ENCODE results near the gene VTA1.
"Not testable (repeated sequence)": the region's sequence is repeated elsewhere in the genome, so short reads cannot be mapped to it uniquely, and the experiment has no call there.

The VTA1 gene

GRCh38 chr6:142146828-142147662 is at the start of gene VTA1, which contains the start of gene NMBR:
VTA1 (plus strand) TSS chr6:142147263; CDS start chr6:142147288, 25 bp downstream.
NMBR (minus strand) TSS chr6:142147122; CDS start chr6:142088658, 58,464 bp downstream.
- peak; percentile 92 for DNase-seq

GRCh38 chr6:142104820-142105219 is 42.2 kb upstream of the VTA1 start:
- not testable (repeated sequence) for DNase-seq

- not testable (repeated sequence) for DNase-seq
These were observed 36.2 kb upstream of the VTA1 start for GRCh38 chr6:142110820-142111219.

DNA sequence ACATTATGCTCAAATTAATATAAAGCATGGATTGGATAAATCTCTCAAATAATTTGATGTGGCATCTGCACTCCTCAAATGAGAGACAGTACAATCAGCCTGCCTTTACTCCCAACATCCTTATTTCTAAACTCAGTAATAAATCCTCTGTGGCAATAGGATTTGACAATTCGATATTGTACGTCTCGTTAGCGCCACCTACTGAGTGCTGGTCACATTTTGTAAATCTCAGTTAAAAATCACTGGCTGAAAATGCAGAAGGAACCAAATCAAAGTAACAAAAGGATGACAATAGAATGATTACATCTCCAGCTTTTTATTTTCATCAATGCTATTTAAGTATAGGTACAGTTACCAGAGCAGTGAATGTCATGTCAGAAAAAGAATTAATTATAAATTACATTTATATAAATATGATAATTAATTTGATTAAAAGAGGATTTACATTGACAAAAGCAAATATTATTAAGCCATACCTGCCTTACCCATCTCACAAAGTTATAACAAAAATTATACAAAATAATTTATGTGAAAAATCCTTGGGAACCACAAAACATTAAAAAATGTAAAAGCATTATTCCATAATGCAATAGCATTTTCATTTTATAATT is 34.5 kb upstream of the VTA1 start:
- DNase-seq: peak; percentile 66

DNA sequence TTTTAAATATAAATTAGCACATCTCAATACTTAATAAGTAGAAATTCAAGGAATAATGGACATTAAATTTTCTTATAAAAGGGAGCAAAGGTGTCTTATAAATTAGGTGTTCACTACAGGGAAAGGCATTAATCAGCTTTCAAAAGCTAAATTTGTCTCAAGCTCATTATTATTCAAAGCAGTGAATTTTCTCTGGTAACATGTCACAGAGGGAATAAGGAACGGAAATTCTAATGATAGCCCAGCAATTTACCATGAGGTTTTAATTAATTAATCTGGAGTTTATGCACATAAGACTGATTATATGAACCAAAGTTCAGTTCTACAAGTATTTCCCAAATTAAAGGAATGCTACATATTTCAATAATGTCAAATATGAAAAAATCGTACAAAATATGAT is 29.7 kb upstream of the VTA1 start:
- DNase-seq: no peak

- DNase-seq: no peak
These were observed 28.7 kb upstream of the VTA1 start for GRCh38 chr6:142118328-142118727.

DNA sequence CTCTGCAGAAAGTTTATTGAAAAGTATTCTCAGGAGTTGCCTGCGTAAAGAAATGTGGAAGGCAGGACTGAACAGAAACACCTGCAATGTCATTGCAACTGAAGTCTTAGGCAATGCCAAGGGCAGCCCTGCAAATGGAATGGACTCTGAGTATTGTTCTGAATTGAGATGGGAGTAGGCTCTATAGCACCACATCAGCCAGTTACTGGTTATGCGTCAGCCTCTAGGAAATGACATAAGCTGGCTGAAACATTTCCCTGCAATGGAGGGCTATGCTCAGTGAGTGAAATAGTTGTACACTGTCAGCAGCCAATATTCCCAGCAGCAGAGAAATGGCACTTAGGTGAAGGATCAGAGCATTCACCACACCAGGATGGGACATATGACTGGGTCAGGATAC is 28.1 kb upstream of the VTA1 start:
- DNase-seq: no peak

GRCh38 chr6:142121342-142121741 is 25.7 kb upstream of the VTA1 start:
- no peak for DNase-seq

GRCh38 chr6:142130814-142131213 is 16.2 kb upstream of the VTA1 start:
- DNase-seq: no peak

DNA sequence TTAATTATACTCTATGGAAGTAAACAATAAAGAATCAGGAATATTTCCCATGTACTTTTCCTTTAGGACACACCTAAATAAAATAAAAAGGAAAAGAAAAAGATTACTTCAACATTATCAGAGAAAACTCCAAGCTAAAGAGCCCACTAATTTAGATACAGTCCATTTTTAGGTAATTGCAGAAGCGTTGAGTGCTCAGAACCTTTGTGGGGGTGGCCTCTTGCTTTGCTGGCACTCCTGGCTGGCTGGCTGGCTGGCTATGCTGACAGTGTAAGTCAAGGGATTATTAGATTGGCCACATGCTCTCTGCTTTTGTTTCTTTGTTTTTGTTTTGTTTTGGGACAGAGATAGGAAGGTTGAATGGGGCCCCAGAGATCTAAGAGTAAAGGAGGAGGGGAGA is 14.4 kb upstream of the VTA1 start, which contains the start of gene GJE1:
GJE1 (plus strand) TSS at position 301 of the 400 bp plus-strand sequence. CDS start 234 bp downstream, outside the sequence.
- DNase-seq: no peak

DNA sequence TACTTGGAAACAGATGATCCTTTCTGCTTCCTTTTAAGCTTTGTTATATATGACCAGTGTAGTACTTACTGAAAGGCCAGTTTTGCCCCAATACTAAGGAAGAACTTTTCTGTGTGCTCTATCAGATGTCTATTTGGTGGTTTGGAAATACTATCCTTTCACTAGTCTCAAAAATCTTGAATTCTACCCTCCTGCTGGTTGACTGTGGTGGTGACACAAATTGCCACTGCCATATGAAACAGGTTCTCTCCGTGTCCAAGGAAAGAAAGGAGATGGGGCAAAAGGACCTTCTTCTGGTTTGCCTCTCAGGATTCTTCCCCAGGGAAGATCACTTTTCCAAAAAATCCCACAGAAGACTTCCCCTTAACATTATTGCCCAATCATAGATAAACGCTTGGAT is 8.2 kb upstream of the VTA1 start:
- DNase-seq: no peak

- DNase-seq: not testable (repeated sequence)
These were observed 5.5 kb upstream of the VTA1 start for GRCh38 chr6:142141531-142141930.

- DNase-seq: no peak
These were observed 5.7 kb downstream of the VTA1 start for GRCh38 chr6:142152746-142153145.

DNA sequence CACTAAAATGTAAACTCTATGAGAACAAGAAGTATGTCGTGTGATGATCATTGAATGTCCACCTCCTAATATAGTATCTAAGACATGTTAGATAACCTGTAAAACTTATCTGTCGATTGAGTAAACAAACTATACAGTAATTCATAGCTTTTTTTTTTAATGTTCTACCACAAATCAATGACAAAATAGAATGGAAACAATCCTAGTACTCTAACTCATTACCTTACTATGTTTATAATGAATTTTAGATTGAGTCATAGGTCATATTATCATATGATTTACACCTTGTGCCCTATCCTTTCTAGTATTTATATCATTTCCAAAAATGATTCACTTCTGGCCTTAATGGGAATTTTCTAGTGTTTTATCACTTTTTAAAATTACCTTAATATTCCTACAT is 6.1 kb downstream of the VTA1 start:
- no peak for DNase-seq

- no peak for DNase-seq
These were observed 7.3 kb downstream of the VTA1 start for GRCh38 chr6:142154336-142154735.

DNA sequence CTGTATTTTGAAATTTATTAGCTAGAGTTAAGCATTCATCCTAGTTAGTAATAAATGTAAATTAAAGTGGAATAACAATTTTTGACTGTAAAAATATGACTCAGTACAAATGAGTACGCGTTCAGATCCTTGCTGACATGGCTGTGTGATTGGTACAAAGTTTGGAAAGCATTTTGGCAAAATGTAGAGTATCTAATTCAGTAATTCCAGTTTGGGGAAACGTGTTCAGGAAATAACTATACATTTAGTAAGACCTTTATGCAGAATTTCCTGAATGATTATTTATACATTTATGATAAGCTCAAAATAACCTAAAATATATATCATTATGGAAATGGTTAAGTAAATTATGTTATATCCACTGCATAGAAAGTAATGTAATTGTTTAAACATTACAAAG is 8.0 kb downstream of the VTA1 start:
- no peak for DNase-seq

- DNase-seq: no peak
These were observed 9.1 kb downstream of the VTA1 start for GRCh38 chr6:142155895-142156757.

DNA sequence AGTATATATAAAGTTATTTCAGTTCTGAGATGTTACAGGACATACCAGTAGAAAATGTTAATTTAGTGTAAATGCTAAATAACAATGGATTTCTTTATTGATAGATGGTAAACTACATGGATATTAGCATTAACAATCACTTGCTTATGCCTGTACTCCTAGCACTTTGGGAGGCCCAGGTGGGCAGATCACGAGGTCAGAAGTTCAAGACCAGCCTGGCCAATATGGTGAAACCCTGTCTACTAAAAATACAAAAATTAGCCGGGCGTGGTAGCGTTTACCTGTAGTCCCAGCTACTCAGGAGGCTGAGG is 9.7 kb downstream of the VTA1 start:
- not testable (repeated sequence) for DNase-seq

GRCh38 chr6:142162780-142163179 is 15.7 kb downstream of the VTA1 start:
- no peak for DNase-seq

DNA sequence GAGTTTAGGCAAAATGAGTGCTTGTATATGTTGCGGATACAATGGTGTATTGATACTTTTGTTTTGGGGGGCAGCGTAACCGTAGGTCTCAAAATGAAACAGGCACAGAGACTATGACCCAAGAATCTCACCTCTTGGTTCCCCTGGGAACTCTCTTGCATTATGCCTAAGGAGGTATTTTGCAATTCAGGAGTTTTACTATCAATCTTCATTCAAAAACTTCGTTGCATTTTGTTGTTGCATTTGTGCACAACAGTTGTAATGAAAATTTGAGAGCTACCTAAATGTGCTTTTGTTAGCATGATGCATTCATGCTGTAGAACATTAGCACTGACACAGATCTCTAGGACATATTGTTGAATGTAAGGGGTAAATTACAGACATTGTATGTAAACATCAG is 18.2 kb downstream of the VTA1 start:
- DNase-seq: no peak

DNA sequence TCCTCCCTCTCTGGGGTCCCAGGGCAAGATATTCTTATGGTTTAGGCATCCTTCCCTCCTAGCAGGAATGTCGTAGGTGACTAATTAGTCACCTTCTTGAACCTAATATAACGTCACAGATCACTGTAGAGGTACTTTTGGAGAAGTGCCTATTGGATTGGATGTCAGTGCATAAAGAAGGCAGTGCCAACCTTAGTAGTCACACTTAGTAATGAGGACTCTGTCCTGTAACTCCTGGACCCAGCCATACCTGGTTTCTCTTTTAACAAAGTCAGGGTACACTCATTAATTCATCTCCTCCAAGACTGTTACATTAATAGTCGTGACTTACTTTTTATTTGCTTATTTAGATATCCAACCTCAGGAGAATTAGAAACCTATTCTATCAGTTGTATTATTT is 20.0 kb downstream of the VTA1 start:
- no peak for DNase-seq

GRCh38 chr6:142167486-142167885 is 20.4 kb downstream of the VTA1 start:
- no peak for DNase-seq

GRCh38 chr6:142171351-142171750 is 24.3 kb downstream of the VTA1 start:
- DNase-seq: no peak
